ENCODE data around the gene STMN3.

Gene STMN3

DNA sequence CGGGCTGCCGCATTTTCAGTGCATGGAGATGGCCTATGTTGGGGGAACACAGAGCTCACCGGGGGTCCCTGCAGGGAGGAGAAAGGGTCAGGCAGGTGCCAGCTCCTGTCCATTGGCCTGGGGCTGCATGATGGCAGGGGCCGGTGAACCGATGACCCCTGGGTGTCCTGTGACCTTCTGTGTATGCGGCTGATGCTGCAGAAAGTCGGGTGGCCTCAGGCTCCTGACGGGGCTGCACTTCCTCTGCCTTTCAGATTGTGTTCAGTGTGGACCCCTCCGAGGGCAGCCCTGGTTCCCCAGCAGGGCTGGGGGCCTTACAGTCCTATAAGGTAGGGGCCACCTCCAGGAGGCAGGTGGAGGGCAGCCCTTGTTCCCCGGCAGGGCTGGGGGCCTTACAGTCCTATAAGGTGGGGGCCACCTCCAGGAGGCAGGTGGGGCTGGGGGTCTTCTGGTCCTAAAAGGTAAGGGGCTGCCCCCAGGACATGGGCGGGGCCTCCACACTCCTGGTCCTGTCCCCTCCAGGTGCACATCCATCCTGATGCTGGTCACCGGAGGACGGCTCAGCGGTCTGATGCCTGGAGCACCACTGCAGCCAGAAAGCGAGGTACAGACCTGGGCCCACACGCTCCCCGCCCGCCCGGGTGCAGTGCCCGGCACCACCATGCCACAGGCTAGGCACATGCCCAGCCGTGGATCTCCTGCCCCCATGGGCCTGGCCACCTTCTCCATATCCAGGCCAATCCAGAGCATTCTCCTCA lies 32.2 kb upstream of the STMN3 start:
- no peaks in the 10 kb centered on the region for H3K9me2 ChIP-seq (replicated peaks; ENCODE audit: insufficient read depth, low read length)
- no peaks in the 10 kb centered on the region for H3K36me3 ChIP-seq (ENCODE audit: low read length)
- no peak overlapping the region for H3K4me3 ChIP-seq (ENCODE audit: insufficient read depth, low read length, poor library complexity, severe bottlenecking)
- H3F3A ChIP-seq (ENCODE audit: insufficient read depth), result no peaks in the 10 kb centered on the region
- H2AFZ ChIP-seq (ENCODE audit: low read depth, low read length, severe bottlenecking), result no peak overlapping the region
- H3K79me2 ChIP-seq (ENCODE audit: insufficient read depth, low read length), result no peaks in the 10 kb centered on the region
- no peak overlapping the region for H3K27ac ChIP-seq (ENCODE audit: low read depth, low read length)
- H3K4me2 ChIP-seq (ENCODE audit: low read depth, low read length, poor library complexity, severe bottlenecking), result no peak overlapping the region
- TF ChIP-seq CTCF (IDR thresholded peaks at IDR 0.05; ENCODE audit: insufficient read depth, low read length, poor library complexity, severe bottlenecking) (no peak), EZH2phosphoT487 (conservative IDR thresholded peaks at IDR 0.05; ENCODE audit: low read length) (no peak)
- H3K9me3 ChIP-seq (ENCODE audit: insufficient read depth, low read length), result no peaks in the 10 kb centered on the region
- H4K20me1 ChIP-seq (ENCODE audit: low read depth, low read length), result no peaks in the 10 kb centered on the region
- H3K27me3 ChIP-seq (ENCODE audit: low read length), result no peaks in the 10 kb centered on the region
- H3K9ac ChIP-seq (ENCODE audit: low read length), result no peak overlapping the region

DNA sequence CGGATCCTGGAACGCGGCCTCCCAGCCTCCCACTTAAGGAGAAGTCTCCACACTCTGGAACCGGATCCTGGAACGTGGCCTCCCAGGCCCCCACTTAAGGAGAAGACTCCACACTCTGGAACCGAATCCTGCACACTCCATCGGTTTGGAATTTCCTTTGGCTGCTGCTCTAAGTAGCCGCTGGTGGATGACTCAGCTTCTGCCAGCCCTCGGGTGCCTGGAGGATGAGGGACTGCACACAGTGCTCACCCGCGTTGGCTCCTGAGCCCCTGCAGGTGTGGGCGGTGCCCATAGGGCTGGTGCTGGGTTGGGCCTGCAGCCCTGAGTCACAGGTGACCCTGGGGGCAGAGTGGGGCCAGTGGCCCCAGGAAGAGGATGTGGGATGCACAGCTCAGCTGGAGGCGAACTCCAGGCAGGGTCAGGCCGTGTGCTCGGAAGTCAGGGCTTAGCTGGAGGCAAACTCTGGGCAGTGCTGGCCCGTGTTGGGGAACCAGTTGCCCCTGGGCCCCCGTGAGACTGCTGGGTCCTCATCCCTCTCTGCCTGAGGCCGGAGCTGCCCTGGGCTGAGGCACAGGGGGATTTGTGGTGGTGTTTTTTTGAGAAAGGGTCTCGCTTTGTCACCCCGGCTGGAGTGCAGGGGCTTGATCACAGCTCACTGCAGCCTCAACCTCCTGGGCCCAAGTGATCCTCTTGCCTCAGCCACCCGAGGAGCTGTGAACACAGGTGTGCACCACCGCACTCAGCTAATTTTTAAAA lies 29.3 kb upstream of the STMN3 start:
- TF ChIP-seq CTCF (IDR thresholded peaks at IDR 0.05; ENCODE audit: insufficient read depth, low read length, poor library complexity, severe bottlenecking) (no peak), EZH2phosphoT487 (conservative IDR thresholded peaks at IDR 0.05; ENCODE audit: low read length) (no peak)
- H3K4me2 ChIP-seq (ENCODE audit: low read depth, low read length, poor library complexity, severe bottlenecking), result no peak overlapping the region
- no peaks in the 10 kb centered on the region for H3K9me2 ChIP-seq (replicated peaks; ENCODE audit: insufficient read depth, low read length)
- H3K27ac ChIP-seq (ENCODE audit: low read depth, low read length), result no peak overlapping the region
- no peaks in the 10 kb centered on the region for H3K79me2 ChIP-seq (ENCODE audit: insufficient read depth, low read length)
- H3K4me3 ChIP-seq (ENCODE audit: insufficient read depth, low read length, poor library complexity, severe bottlenecking), result no peak overlapping the region
- no peaks in the 10 kb centered on the region for H3K36me3 ChIP-seq (ENCODE audit: low read length)
- H3F3A ChIP-seq (ENCODE audit: insufficient read depth), result no peaks in the 10 kb centered on the region
- H4K20me1 ChIP-seq (ENCODE audit: low read depth, low read length), result no peaks in the 10 kb centered on the region
- H3K27me3 ChIP-seq (ENCODE audit: low read length), result no peaks in the 10 kb centered on the region
- no peaks in the 10 kb centered on the region for H3K9me3 ChIP-seq (ENCODE audit: insufficient read depth, low read length)
- H2AFZ ChIP-seq (ENCODE audit: low read depth, low read length, severe bottlenecking), result no peak overlapping the region
- H3K9ac ChIP-seq (ENCODE audit: low read length), result no peak overlapping the region

GRCh38 chr20:63681609-63682142 lies 28.5 kb upstream of the STMN3 start:
- no peak overlapping the region for H2AFZ ChIP-seq (ENCODE audit: low read depth, low read length, severe bottlenecking)
- H3F3A ChIP-seq (ENCODE audit: insufficient read depth), result no peaks in the 10 kb centered on the region
- H3K27ac ChIP-seq (ENCODE audit: low read depth, low read length), result no peak overlapping the region
- no peaks in the 10 kb centered on the region for H3K27me3 ChIP-seq (ENCODE audit: low read length)
- TF ChIP-seq EZH2phosphoT487 (conservative IDR thresholded peaks at IDR 0.05; ENCODE audit: low read length) (no peak), CTCF (IDR thresholded peaks at IDR 0.05; ENCODE audit: insufficient read depth, low read length, poor library complexity, severe bottlenecking) (no peak)
- H3K36me3 ChIP-seq (ENCODE audit: low read length), result no peaks in the 10 kb centered on the region
- H4K20me1 ChIP-seq (ENCODE audit: low read depth, low read length), result no peaks in the 10 kb centered on the region
- no peak overlapping the region for H3K9ac ChIP-seq (ENCODE audit: low read length)
- H3K9me3 ChIP-seq (ENCODE audit: insufficient read depth, low read length), result no peaks in the 10 kb centered on the region
- no peak overlapping the region for H3K4me3 ChIP-seq (ENCODE audit: insufficient read depth, low read length, poor library complexity, severe bottlenecking)
- H3K4me2 ChIP-seq (ENCODE audit: low read depth, low read length, poor library complexity, severe bottlenecking), result no peak overlapping the region
- H3K9me2 ChIP-seq (replicated peaks; ENCODE audit: insufficient read depth, low read length), result no peaks in the 10 kb centered on the region
- H3K79me2 ChIP-seq (ENCODE audit: insufficient read depth, low read length), result no peaks in the 10 kb centered on the region
